Measurements from ENCODE around the gene B4GALT5. TPM values are rescaled to one million over a fixed set of nuclear protein-coding genes. Genes with fewer than 3 reads are reported as not detected.

B4GALT5 gene
- total RNA-seq, 1 experiment from 2014 or later: 77.0 TPM

DNA sequence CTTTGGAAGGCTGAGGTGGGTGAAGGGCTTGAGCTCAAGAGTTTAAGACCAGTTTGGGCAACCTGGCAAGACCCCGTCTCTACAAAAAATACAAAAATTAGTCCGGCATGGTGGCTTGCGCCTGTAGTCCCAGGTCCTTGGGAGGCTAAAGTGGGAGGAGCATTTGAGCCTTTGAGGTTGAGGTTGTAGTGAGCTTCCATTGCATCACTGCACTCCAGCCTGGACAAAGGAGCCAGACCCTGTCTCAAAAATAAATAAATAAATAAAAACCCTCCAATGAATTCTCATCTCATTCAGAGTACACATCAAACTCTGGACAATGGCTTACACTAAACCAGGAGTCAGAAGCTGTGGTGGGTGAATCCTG is 31.8 kb downstream of the B4GALT5 start:
- Histone ChIP-seq H4K91ac (ENCODE audit: insufficient read length, low read depth, low read length) (no peak overlapping the region), H3K4me2 (ENCODE audit: insufficient read depth, insufficient read length, low read length) (no peak overlapping the region), H3K23me2 (ENCODE audit: insufficient read length, low read depth, low read length, poor library complexity, severe bottlenecking) (no peaks in the 10 kb centered on the region), H3K27me3 (ENCODE audit: insufficient read depth, low read length) (no peaks in the 10 kb centered on the region), H4K8ac (replicated peaks; ENCODE audit: insufficient read length, low read depth, low read length) (no peak overlapping the region), H3K79me2 (ENCODE audit: insufficient read depth, low read length) (peaks cover 52% of the 10 kb centered on the region; the same call in 1 of the 2 replicates), H2BK12ac (ENCODE audit: insufficient read length, low read depth, low read length) (no peak overlapping the region), H3K9ac (ENCODE audit: extremely low read depth, insufficient read length, low read length) (no peak overlapping the region), H2AFZ (ENCODE audit: low read length) (no peak overlapping the region), H3K18ac (ENCODE audit: insufficient read length, low read depth, low read length) (no peak overlapping the region), H3T11ph (ENCODE audit: low read length) (no peak overlapping the region), H3K27ac (ENCODE audit: insufficient read length, low read depth, low read length) (no peak overlapping the region), H3K4ac (ENCODE audit: low read depth, low read length) (no peak overlapping the region), H3K4me1 (ENCODE audit: insufficient read depth, low read length) (peaks cover 5% of the 10 kb centered on the region; the same call in 1 of the 2 replicates), H2BK20ac (ENCODE audit: low read depth, low read length, poor library complexity, severe bottlenecking) (no peak overlapping the region), H3K9me3 (ENCODE audit: control insufficient read depth, low read depth, low read length) (no peaks in the 10 kb centered on the region), H3K56ac (ENCODE audit: insufficient read length, low read depth, low read length) (no peak overlapping the region), H3K79me1 (ENCODE audit: insufficient read depth, low read depth, low read length, poor library complexity, severe bottlenecking) (peaks cover 8% of the 10 kb centered on the region), H3K14ac (ENCODE audit: insufficient read depth, low read length) (no peak overlapping the region), H4K5ac (ENCODE audit: insufficient read length, low read depth, low read length) (no peak overlapping the region), H2BK120ac (ENCODE audit: low read depth, low read length, poor library complexity, severe bottlenecking) (no peak overlapping the region), H3K23ac (ENCODE audit: insufficient read length, low read depth, low read length) (no peak overlapping the region), H2BK5ac (ENCODE audit: insufficient read length, low read length) (no peak overlapping the region), H2AK5ac (ENCODE audit: insufficient read length, low read length) (no peak overlapping the region), H4K20me1 (ENCODE audit: control insufficient read depth, insufficient read depth, insufficient read length) (no peaks in the 10 kb centered on the region), H2BK15ac (ENCODE audit: low read depth, low read length) (no peak overlapping the region)
- Mint-ChIP-seq H3K36me3 (ENCODE audit: insufficient read depth in 1 of 3, low read depth in 3 of 3) (peaks cover 0 to 12% (median 8%) of the 10 kb centered on the region in 3 experiments; a peak in 1 of 7 replicates), H3K4me1 (peaks cover 58 to 70% of the 10 kb centered on the region in 2 experiments), H3K27me3 (ENCODE audit: low read depth) (no peaks in the 10 kb centered on the region), H3K27ac (no peak overlapping the region; a peak in 2 of 7 replicates), H3K4me3 (no peak overlapping the region), H3K9me3 (no peaks in the 10 kb centered on the region)
- no peak for DNase-seq
- WGBS (ENCODE audit: extremely low coverage, insufficient read length, low lambda C conversion rate): no CpG with 5 or more reads among the region's 3 CpGs
- TF ChIP-seq CTCF (conservative IDR thresholded peaks at IDR 0.05): no peak
